NT2/D1 (cell line): Measurements from ENCODE around the gene ARIH1.

Source experiments
- SUZ12 ChIP-seq: IDR thresholded peaks from 2 replicates; pipeline ENCODE4 v1.6.1; 2011; ENCODE audit not compliant: insufficient read length, insufficient read depth; ENCODE audit errors: extremely low read depth
- YY1 ChIP-seq: IDR thresholded peaks from 2 replicates; pipeline ENCODE4 v1.6.1; 2011; ENCODE audit not compliant: insufficient read length, insufficient read depth
- ZNF274 ChIP-seq: IDR thresholded peaks from 2 replicates; pipeline ENCODE4 v1.6.1; 2011; ENCODE audit warnings: mild to moderate bottlenecking, low read depth, low read length

- no peak for TF ChIP-seq YY1
- TF ChIP-seq SUZ12, result no peak
- no peak for TF ChIP-seq ZNF274
Measured at GRCh38 chr15:72475674-72476073, 1.5 kb downstream of the ARIH1 start.
